Measurements from ENCODE around the gene NFATC1. TPM values are rescaled to one million over a fixed set of nuclear protein-coding genes. Genes with fewer than 3 reads are reported as not detected.

Gene NFATC1
- total RNA-seq, 1 experiment from 2014 or later: 6.8 TPM

- DNase-seq (ENCODE audit: low spot score): no peak
- in situ Hi-C loops (cut with HindIII; ENCODE audit: low sequenced_read_pairs): no loop called here
Measured at GRCh38 chr18:79461627-79462026, 65.9 kb downstream of the NFATC1 start.

- no peak for DNase-seq (ENCODE audit: low spot score)
- in situ Hi-C loops (cut with HindIII; ENCODE audit: low sequenced_read_pairs): no loop called here
Measured at GRCh38 chr18:79463424-79463960, 67.8 kb downstream of the NFATC1 start.

GRCh38 chr18:79465392-79465991 lies 69.8 kb downstream of the NFATC1 start:
- in situ Hi-C loops (cut with HindIII; ENCODE audit: low sequenced_read_pairs): no loop called here
- no peak for DNase-seq (ENCODE audit: low spot score)

DNA sequence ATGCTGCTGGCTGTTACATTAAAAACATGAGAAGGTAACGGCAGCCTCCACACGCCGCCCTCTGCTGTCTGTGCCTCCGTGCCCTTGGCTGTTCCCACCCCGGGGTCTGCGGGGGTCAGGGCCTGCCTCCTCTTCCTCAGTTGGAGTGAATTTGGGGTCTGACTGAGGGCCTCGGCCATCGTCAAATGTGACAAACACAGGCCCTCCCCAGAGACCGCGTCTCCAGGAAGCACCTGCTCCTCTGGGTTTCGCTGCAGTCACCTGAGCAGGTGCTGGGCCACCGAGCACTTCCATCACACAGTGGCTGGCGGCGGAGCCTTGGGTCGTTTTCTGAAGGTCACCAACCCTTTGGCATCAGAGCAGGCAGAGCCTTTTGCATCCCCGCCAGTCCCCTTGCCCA lies 70.9 kb downstream of the NFATC1 start:
- no peak for DNase-seq (ENCODE audit: low spot score)
- in situ Hi-C loops (cut with HindIII; ENCODE audit: low sequenced_read_pairs): no loop called here

GRCh38 chr18:79467126-79467525 lies 71.4 kb downstream of the NFATC1 start:
- DNase-seq (ENCODE audit: low spot score): no peak
- in situ Hi-C loops (cut with HindIII; ENCODE audit: low sequenced_read_pairs): no loop called here

- in situ Hi-C loops (cut with HindIII; ENCODE audit: low sequenced_read_pairs): no loop called here
- DNase-seq (ENCODE audit: low spot score): no peak
Measured at GRCh38 chr18:79468119-79468789, 72.5 kb downstream of the NFATC1 start.

DNA sequence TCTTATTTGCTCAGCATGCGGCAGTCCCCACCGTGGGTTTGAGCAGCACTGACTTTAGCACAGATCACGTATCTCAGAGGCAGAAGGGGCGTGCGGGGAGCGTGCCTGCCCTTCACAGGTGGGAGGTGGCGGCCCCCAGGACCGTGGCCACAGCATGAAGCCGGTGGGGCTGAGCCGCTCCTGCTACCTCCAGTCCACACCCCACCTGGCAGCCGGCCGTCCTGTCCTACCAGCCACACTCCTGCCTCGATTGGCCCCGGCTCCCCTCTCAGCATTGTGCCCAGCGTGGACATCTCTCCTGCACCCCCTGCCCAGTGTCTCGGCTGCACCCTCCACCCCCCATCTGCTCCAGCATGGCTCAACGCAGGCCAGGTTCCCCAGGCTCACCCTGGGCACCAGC lies 73.6 kb downstream of the NFATC1 start:
- in situ Hi-C loops (cut with HindIII; ENCODE audit: low sequenced_read_pairs): no loop called here
- DNase-seq (ENCODE audit: low spot score): no peak

DNA sequence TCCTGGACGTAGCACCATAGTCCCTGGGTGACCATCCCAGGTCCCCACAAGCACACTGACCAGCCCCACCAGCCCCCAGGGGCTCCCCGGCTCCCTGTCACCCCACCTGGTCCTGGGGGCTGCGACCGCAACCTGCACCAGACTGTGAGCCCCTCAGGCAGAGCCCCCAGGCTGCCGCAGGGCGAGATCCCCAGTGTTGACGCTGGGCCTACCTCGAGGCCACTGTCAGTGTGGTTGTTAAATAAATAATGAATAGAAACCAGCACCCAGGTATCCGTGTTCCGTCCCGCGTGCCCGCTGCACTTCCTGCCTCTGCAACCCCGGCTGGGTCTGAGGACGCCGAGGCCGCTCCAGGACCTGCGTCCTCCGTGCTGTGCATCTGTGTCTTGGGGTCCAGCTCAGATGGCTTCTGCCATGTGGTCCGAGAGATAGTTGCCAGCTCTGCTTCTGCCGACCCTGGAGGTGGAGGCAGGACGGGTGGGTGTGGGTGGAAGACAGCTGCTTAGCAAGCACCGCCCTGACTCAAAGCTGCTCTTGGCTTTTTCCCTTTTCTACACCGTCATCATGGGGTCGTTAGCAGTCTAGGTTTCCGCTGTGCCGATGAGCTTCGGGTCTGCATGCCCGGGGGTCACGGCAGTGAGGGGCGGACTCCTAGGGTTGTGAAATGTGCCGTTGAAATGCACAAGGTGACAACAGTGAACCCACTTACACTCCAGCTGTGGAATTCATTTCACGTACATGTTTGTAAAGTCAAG lies 74.2 kb downstream of the NFATC1 start:
- in situ Hi-C loops (cut with HindIII; ENCODE audit: low sequenced_read_pairs): no loop called here
- DNase-seq (ENCODE audit: low spot score): no peak

DNA sequence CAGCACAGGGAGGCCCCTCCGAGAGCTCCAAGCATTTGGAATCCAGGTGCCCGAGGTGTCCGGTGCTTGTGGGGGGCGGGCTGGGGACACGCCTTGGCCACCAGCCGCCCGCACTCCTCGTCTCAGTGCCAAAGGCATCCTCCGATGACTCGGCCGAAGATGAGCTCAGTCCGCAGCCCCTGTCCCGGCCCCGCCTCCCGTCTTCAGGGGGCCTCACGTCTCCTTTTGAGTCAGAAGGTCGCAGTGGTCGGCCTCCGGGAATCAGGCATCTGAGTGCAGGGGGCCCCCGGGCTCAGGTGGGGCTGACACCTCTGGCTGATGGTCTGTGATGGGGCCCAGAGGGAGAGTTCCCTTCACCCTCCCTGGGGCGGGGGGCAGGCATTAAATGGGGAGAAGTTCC lies 74.8 kb downstream of the NFATC1 start:
- no peak for DNase-seq (ENCODE audit: low spot score)
- in situ Hi-C loops (cut with HindIII; ENCODE audit: low sequenced_read_pairs): no loop called here

DNA sequence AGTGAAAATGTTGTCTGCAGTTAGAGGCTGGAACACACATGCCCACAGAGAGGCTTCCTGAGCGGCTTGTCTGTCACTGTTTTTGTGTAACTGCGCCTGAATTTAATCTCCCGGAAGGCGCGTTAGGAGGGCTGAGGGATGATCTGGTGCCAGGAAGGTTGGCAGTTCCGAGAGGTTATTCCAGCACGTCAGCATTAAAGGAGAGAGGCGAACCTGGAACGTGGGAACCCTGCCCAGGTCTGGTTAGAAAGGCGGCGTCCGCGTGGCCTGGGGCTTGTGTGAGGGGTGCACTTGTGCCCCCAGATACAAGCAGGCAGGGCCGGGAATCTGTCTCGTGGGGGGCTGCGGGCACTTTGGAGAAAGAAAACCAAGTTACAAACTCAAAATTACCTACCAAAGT lies 75.3 kb downstream of the NFATC1 start:
- in situ Hi-C loops (cut with HindIII; ENCODE audit: low sequenced_read_pairs): no loop called here
- DNase-seq (ENCODE audit: low spot score): no peak

DNA sequence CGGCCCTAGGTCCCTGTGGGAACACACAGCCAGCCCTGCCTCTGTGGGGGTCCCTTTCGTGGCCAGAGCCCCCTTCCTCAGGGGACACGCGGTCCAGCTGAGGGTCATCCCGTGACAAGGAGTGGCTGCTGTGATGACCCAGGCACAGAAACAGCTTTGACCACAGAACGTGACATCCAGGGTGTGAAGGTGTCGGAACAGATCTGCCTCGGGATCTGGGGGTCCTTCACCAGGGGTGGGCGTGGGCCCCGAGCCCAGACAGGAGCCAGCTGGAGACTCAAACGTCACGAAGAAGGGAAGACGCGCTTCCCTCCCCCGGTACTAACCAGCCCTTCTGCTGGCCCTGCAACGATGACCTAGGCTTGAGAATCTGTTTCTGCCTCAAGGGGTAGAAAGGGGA lies 75.9 kb downstream of the NFATC1 start:
- in situ Hi-C loops (cut with HindIII; ENCODE audit: low sequenced_read_pairs): no loop called here
- no peak for DNase-seq (ENCODE audit: low spot score)

GRCh38 chr18:79472176-79472575 lies 76.4 kb downstream of the NFATC1 start:
- no peak for DNase-seq (ENCODE audit: low spot score)
- in situ Hi-C loops (cut with HindIII; ENCODE audit: low sequenced_read_pairs): no loop called here

DNA sequence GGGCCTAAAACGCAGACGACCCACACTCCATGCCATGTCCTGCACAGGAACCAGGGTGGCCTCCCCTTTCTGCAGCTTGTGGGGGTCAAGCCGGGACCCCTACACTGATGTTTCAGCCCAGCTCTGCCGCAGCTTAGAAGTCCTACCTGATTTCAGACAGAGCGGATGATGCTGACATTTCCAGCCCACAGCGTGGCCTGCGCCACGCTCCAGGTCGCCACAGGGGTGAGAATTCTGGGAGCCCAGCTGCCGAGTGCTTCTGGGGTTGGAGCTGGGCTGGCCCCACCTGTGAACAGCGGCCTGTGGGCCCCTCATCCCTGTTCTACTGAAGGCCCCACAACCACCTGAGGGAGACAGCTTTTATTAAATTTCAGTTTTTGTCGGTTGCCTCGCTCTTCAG lies 77.2 kb downstream of the NFATC1 start:
- in situ Hi-C loops (cut with HindIII; ENCODE audit: low sequenced_read_pairs): no loop called here
- no peak for DNase-seq (ENCODE audit: low spot score)

DNA sequence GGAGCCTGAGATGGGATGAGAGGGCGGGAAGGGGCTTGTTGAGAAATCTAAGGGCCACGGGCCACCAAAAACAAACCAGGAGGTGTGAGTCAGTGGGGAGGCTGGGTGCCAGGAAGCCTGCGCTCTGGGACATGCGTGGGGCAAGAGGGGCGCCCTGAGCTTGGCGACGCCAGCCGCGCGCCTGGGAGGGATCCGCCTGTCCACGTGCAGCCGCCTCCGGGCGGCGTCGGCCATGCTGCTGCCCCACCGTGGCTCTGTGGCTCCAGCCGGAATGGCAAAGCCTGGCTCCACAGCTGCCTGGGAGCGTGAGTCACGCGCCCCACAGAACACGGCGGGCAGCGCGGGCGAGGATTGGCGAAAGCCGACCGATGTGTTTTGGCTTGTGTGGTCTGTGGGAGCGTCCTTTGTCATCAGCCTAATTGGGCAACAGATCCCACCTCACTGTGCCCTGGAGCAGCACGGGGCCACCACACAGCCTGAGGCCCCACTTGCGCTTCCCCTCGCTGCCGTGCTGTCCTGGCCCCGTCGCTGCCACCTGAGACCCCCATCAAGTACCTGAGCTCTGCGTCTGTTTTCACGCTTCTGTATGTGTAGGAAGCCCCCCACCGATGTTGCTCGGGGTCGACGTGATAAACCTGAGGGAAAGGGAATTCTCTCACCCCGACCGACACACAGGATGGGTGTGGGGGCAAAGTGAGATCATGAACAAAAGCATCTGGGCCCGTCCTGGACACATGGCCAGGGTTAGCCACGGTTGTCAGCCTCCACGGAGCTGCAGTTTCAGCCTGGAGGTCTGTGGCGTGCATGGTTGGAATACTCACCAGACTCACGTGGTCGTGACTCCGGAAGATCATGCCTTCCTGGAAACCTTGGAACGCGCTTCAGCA lies 80.5 kb downstream of the NFATC1 start:
- no peak for DNase-seq (ENCODE audit: low spot score)
- in situ Hi-C loops (cut with HindIII; ENCODE audit: low sequenced_read_pairs): no loop called here

DNA sequence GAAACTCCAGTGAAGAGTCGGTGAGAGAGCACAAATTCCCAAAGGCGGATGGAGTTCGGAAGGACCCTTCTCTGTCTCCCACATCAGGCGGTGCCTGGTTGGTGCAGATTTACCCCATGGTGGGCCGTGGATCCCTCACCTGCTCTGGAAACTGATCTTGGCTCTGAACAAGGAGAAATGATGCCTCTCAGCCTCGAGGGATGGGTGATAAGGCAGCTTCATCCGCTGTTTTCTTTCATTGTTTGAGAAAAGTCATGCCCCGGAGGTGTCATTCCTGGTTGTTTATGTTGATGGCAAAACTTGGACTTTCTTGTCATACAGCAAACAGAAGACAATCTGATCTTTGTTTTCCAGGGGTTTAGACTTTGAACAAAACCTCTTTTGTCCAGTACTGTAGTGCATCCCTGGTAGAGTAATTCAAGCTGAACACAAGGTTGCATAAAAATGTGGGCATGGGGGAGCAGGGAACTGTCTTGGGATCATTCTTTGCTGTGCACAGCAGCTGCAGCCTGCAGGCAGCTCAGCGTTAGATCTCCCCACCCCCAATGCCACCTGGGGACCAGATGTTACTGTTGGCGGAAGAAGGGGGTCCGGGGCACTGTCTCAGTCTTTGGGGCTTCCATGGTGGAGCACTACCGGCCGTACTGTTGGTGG lies 81.3 kb downstream of the NFATC1 start:
- in situ Hi-C loops (cut with HindIII; ENCODE audit: low sequenced_read_pairs): no loop called here
- no peak for DNase-seq (ENCODE audit: low spot score)

GRCh38 chr18:79477711-79478483 lies 82.2 kb downstream of the NFATC1 start:
- in situ Hi-C loops (cut with HindIII; ENCODE audit: low sequenced_read_pairs): no loop called here
- DNase-seq (ENCODE audit: low spot score): no peak

DNA sequence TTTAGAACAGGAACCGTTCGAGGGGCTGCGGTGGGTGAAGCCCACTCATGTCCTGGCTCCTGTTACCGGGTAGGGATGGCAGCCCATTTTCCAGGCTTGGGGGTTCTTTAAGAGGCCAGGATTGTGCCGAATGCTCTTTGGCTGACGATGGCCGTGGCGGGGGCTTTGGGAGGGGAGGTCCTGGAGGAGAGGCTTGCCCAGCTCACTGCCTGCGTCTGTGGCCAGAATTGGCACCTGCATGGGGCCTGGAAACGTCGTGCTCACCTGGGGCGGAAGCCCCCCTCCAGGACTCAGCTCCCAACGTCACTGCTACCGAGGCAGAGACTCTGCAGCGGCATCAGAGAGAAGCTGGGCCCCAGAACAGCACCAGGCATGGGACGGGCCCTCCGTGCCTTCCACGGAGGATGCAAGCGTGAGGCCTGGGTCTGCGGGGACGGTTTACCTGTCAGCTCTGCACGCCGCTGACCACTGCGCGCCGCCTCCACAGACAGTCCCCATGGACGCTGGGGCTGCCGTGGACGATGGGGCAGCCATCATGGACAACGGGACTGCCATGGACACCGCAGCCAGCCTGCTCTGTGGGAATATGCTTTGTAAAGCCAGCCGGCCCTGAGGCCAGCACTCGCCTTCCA lies 82.9 kb downstream of the NFATC1 start:
- no peak for DNase-seq (ENCODE audit: low spot score)
- in situ Hi-C loops (cut with HindIII; ENCODE audit: low sequenced_read_pairs): no loop called here
